ENCODE data around the gene REM2.
"Not testable (repeated sequence)": the region's sequence is repeated elsewhere in the genome, so short reads cannot be mapped to it uniquely, and the experiment has no call there.

The REM2 gene

DNA sequence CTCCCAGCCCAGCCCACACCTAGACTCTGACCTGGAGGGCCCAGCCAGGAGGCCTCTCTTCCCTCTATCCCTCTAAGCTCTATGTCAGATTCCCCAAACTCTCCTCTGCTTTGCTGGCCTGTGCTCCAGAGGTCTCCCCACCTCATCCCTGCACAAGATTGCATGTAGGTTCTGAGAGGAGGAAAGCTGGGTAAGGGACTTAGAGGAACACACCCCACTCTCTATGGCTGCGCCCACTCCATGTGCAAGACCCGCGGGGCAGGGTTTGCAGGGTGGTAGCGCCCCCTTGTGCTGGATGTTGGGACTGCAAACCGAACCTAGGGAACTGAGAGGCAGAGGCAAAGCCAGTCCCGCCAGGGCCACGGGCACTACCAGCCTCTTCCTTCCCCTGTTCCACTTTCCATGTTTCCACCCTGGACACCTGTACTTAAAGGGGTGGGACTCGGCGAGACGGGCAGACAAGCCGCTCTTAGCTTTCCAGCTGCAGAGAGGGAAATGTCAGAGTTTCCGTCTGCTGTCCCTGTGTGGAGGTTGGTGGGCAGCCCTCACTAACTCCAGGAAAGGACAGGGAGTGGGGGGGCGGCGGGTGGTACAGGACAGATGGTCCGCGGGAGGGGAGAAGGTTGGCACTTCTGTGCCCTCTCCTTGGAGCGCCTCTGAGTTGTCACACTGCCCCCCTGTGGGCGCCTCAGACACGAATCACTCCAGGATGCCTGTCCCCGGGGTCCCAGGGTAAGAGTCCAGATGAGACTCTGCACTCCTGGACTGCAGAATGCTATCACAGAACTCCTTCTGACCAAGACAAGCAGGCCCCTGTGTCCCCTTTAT lies 29.9 kb upstream of the REM2 start:
- H3K9me3 ChIP-seq (ENCODE audit: control insufficient read depth, low read length): no peaks in the 10 kb centered on the region
- TF ChIP-seq, protein P1, sequence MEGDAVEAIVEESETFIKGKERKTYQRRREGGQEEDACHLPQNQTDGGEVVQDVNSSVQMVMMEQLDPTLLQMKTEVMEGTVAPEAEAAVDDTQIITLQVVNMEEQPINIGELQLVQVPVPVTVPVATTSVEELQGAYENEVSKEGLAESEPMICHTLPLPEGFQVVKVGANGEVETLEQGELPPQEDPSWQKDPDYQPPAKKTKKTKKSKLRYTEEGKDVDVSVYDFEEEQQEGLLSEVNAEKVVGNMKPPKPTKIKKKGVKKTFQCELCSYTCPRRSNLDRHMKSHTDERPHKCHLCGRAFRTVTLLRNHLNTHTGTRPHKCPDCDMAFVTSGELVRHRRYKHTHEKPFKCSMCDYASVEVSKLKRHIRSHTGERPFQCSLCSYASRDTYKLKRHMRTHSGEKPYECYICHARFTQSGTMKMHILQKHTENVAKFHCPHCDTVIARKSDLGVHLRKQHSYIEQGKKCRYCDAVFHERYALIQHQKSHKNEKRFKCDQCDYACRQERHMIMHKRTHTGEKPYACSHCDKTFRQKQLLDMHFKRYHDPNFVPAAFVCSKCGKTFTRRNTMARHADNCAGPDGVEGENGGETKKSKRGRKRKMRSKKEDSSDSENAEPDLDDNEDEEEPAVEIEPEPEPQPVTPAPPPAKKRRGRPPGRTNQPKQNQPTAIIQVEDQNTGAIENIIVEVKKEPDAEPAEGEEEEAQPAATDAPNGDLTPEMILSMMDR (IDR thresholded peaks at IDR 0.05): peak; percentile 97
- H3K4me2 ChIP-seq (ENCODE audit: low read length): peak overlapping the region; percentile 88
- no peaks in the 10 kb centered on the region for H3K36me3 ChIP-seq (ENCODE audit: control insufficient read depth, insufficient read depth, low read length)
- H2AFZ ChIP-seq: peak overlapping the region; percentile 92
- H3K79me2 ChIP-seq: no peaks in the 10 kb centered on the region
- H3K27me3 ChIP-seq (ENCODE audit: control insufficient read depth, insufficient read depth, low read length): no peaks in the 10 kb centered on the region
- H3K4me3 ChIP-seq (ENCODE audit: low read depth, low read length): peak overlapping the region; percentile 56
- no peak overlapping the region for H3K9ac ChIP-seq
- H3K27ac ChIP-seq: peak overlapping the region; percentile 45
- peaks cover 24% of the 10 kb centered on the region for H3K4me1 ChIP-seq

GRCh38 chr14:22854296-22854695 lies 28.7 kb upstream of the REM2 start:
- not testable (repeated sequence) for H3K36me3 ChIP-seq (ENCODE audit: control insufficient read depth, insufficient read depth, low read length); H3K9me3 ChIP-seq (ENCODE audit: control insufficient read depth, low read length); H2AFZ ChIP-seq; H3K9ac ChIP-seq; H3K79me2 ChIP-seq; H3K27ac ChIP-seq; H3K4me3 ChIP-seq (ENCODE audit: low read depth, low read length); H3K4me2 ChIP-seq (ENCODE audit: low read length); H3K27me3 ChIP-seq (ENCODE audit: control insufficient read depth, insufficient read depth, low read length)
- H3K4me1 ChIP-seq: peaks cover 14% of the 10 kb centered on the region

- peaks cover 9% of the 10 kb centered on the region for H3K4me1 ChIP-seq
These were observed 27.9 kb upstream of the REM2 start for GRCh38 chr14:22854963-22855724.

GRCh38 chr14:22856428-22856827 lies 26.6 kb upstream of the REM2 start:
- Histone ChIP-seq H3K4me2 (ENCODE audit: low read length) (no peak overlapping the region), H3K79me2 (no peaks in the 10 kb centered on the region), H2AFZ (no peak overlapping the region), H3K27ac (no peak overlapping the region), H3K36me3 (ENCODE audit: control insufficient read depth, insufficient read depth, low read length) (no peaks in the 10 kb centered on the region), H3K27me3 (ENCODE audit: control insufficient read depth, insufficient read depth, low read length) (no peaks in the 10 kb centered on the region), H3K9ac (no peak overlapping the region), H3K9me3 (ENCODE audit: control insufficient read depth, low read length) (no peaks in the 10 kb centered on the region), H3K4me1 (peaks cover 4% of the 10 kb centered on the region), H3K4me3 (ENCODE audit: low read depth, low read length) (no peak overlapping the region)
- TF ChIP-seq, protein P1 (IDR thresholded peaks at IDR 0.05): no peak

More at GRCh38 chr14:22854963-22855724, 27.9 kb upstream of the REM2 start:
- Histone ChIP-seq H3K9me3 (ENCODE audit: control insufficient read depth, low read length) (no peaks in the 10 kb centered on the region), H3K9ac (no peak overlapping the region), H3K36me3 (ENCODE audit: control insufficient read depth, insufficient read depth, low read length) (no peaks in the 10 kb centered on the region), H3K27ac (no peak overlapping the region), H2AFZ (no peak overlapping the region), H3K27me3 (ENCODE audit: control insufficient read depth, insufficient read depth, low read length) (no peaks in the 10 kb centered on the region), H3K4me3 (ENCODE audit: low read depth, low read length) (no peak overlapping the region), H3K4me2 (ENCODE audit: low read length) (no peak overlapping the region), H3K79me2 (no peaks in the 10 kb centered on the region)
- TF ChIP-seq, protein P1 (IDR thresholded peaks at IDR 0.05): no peak

DNA sequence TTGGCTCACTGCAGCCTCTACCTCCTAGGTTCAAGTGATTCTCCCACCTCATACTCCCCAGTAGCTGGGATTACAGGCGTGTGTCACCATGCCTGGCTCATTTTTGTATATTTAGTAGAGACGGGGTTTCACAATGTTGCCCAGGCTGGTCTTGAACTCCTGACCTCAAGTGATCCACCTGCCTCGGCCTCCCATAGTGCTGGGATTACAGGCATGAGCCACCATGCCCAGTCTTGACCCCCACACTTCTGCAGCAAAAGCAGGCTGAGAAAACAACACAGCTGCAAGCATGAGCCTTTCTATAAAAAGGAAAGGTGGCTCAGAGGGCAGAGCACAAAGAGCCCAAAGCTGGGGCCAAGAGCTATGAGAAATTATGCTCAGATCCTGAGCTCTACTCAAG lies 22.6 kb upstream of the REM2 start:
- not testable (repeated sequence) for H2AFZ ChIP-seq; H3K4me1 ChIP-seq; H3K4me2 ChIP-seq (ENCODE audit: low read length); H3K36me3 ChIP-seq (ENCODE audit: control insufficient read depth, insufficient read depth, low read length); H3K4me3 ChIP-seq (ENCODE audit: low read depth, low read length); H3K27me3 ChIP-seq (ENCODE audit: control insufficient read depth, insufficient read depth, low read length); H3K79me2 ChIP-seq; H3K9me3 ChIP-seq (ENCODE audit: control insufficient read depth, low read length); H3K27ac ChIP-seq; H3K9ac ChIP-seq
